Upper lobe of left lung (tissue), 6 donors: ENCODE data around the gene TSPAN5. TPM values are rescaled to one million over a fixed set of nuclear protein-coding genes. Genes with fewer than 3 reads are reported as not detected.

Experiments used
- ATAC-seq, 2 donors: fragments of 200-7000 bp; cut with Tn5 transposase; one replicate each; pipeline ENCODE4 v1.9.1; 2022; ENCODE audit warnings: mild to moderate bottlenecking in 2 of 2, moderate library complexity in 2 of 2; ENCODE audit not compliant: low FRiP score in 2 of 2
- DNase-seq, 2 donors: peaks; one replicate each; pipeline ENCODE4 v3.0.0-alpha.2; 2019 to 2020
- H3K27ac ChIP-seq, 4 donors: fragments of 200-600 bp; sonication (generic); one replicate each; pipeline ENCODE4 v1.5.1; 2016 to 2019
- H3K27me3 ChIP-seq, 4 donors: fragments of 200-600 bp; sonication (generic); one replicate each; pipeline ENCODE4 v1.5.1; 2017 to 2019
- H3K36me3 ChIP-seq, 4 donors: fragments of 200-600 bp; sonication (generic); one replicate each; pipeline ENCODE4 v1.5.1; 2016 to 2019
- H3K4me1 ChIP-seq, 4 donors: fragments of 200-600 bp; sonication (generic); one replicate each; pipeline ENCODE4 v1.5.1; 2018 to 2019
- H3K4me3 ChIP-seq, 4 donors: fragments of 200-600 bp; sonication (generic); one replicate each; pipeline ENCODE4 v1.5.1; 2017 to 2019; ENCODE audit warnings: mild to moderate bottlenecking in 2 of 4, moderate library complexity in 1 of 4
- H3K9me3 ChIP-seq, 4 donors: fragments of 200-600 bp; sonication (generic); one replicate each; pipeline ENCODE4 v1.5.1; 2018 to 2019
- EP300 ChIP-seq, 4 donors: sonication (generic); formaldehyde crosslinking; IDR thresholded peaks; one replicate each; pipeline ENCODE4 v1.5.1; 2017; ENCODE audit warnings: antibody characterized with exemption in 4 of 4, control low read depth in 2 of 4
- POLR2A ChIP-seq, 4 donors: fragments of 450-650 bp; IDR thresholded peaks; one replicate each; pipeline ENCODE4 v1.5.1; 2016 to 2017; ENCODE audit warnings: antibody characterized with exemption in 4 of 4, mild to moderate bottlenecking in 2 of 4
- POLR2AphosphoS5 ChIP-seq, 2 donors: sonication (generic); formaldehyde crosslinking; IDR thresholded peaks; one replicate each; pipeline ENCODE4 v1.5.1; 2017; ENCODE audit warnings: antibody characterized with exemption in 2 of 2
- WGBS, 2 donors: methylation state at CpG; one replicate each; pipeline ENCODE4 v1.1.5; 2017 to 2018; 5-methylcytosine and 5-hydroxymethylcytosine counted together
- total RNA-seq, 6 donors: library from RNA; depleted of rRNA in 4 of 6; stranded (reverse); fragments of >200 nt in 4 of 6; gene quantifications; one replicate each; pipeline versions ENCODE4 v1.1.0 to v1.2.1, GENCODE V29; 2016 to 2021
- TF ChIP-seq, protein P1 (sequence below), 6 experiments: fragments of 450-650 bp in 4 of 6; fragments of 200-600 bp in 2 of 6; sonication (generic) in 2 of 6; IDR thresholded peaks; one replicate each; pipeline ENCODE4 v1.5.1; 2016 to 2019; ENCODE audit warnings: antibody characterized with exemption in 6 of 6
- donor health status: DM: no; HTN: no; CAD: no; lungs with moderate emphysema.
- donor health status: DM: no; HTN: yes; CAD: no; lungs with severe emphysema.

Gene TSPAN5
- total RNA-seq, 6 donors from 2014 or later = 3.1 to 12.5 (median 7.2) TPM

DNA sequence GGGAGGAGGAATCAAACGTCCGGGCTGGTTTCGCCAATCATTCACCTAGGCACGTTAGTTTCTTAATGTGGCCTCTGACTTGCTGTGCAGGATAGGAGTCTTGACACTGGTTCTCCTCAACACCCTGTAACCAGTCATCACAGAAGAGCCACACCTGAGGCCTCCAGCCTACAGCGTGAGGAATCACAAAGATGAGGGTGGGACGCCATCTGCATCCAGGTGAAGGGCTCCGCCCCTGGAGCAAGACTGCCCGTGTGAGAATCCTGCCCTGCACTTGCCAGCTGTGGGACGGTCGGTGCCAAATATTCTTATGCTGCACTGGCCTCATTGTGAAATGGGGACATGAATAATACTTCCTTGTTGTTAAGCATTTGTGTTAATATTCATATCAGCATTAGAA lies 35.7 kb upstream of the TSPAN5 start:
- H3K27me3 ChIP-seq = no peaks in the 10 kb centered on the region
- H3K36me3 ChIP-seq = no peaks in the 10 kb centered on the region
- H3K4me3 ChIP-seq = no peak overlapping the region
- H3K4me1 ChIP-seq = no peaks in the 10 kb centered on the region
- WGBS, 2 donors = 89 to 91% methylated on average over 10 of the region's 10 CpGs
- ATAC-seq = no peak
- H3K27ac ChIP-seq = no peak overlapping the region
- TF ChIP-seq POLR2A (IDR thresholded peaks at IDR 0.05) (no peak), EP300 (IDR thresholded peaks at IDR 0.05) (no peak), POLR2AphosphoS5 (IDR thresholded peaks at IDR 0.05) (no peak)
- TF ChIP-seq, protein P1, sequence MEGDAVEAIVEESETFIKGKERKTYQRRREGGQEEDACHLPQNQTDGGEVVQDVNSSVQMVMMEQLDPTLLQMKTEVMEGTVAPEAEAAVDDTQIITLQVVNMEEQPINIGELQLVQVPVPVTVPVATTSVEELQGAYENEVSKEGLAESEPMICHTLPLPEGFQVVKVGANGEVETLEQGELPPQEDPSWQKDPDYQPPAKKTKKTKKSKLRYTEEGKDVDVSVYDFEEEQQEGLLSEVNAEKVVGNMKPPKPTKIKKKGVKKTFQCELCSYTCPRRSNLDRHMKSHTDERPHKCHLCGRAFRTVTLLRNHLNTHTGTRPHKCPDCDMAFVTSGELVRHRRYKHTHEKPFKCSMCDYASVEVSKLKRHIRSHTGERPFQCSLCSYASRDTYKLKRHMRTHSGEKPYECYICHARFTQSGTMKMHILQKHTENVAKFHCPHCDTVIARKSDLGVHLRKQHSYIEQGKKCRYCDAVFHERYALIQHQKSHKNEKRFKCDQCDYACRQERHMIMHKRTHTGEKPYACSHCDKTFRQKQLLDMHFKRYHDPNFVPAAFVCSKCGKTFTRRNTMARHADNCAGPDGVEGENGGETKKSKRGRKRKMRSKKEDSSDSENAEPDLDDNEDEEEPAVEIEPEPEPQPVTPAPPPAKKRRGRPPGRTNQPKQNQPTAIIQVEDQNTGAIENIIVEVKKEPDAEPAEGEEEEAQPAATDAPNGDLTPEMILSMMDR (IDR thresholded peaks at IDR 0.05) = no peak
- peak in 1 of 2 donors; percentile 0 for DNase-seq
- peaks cover 0 to 7% (median 0%) of the 10 kb centered on the region in 4 donors for H3K9me3 ChIP-seq

DNA sequence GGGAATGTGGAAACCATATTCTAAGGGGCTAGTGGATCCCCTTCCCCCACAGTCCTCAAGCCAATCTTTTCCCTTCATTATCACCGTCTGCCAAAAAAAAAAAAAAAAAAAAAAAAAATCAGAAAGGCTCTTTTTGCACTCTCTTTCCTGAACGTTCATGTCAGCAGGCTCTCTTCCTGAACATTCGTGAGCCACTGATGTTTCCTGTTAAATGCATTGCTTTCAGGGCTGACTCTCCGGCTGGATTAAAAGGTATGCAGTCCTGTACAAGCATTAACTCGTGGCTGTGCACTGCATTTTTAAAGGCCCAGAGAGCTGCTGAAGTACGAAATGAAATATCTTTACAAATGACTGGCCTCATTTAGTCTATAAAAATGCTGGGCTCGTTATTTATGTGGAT lies 34.0 kb upstream of the TSPAN5 start:
- no peaks in the 10 kb centered on the region for H3K36me3 ChIP-seq
- H3K9me3 ChIP-seq = no peaks in the 10 kb centered on the region
- ATAC-seq = no peak
- H3K4me3 ChIP-seq = no peak overlapping the region
- H3K27me3 ChIP-seq = no peaks in the 10 kb centered on the region
- no peak overlapping the region for H3K27ac ChIP-seq
- WGBS, 2 donors = 40 to 41% methylated on average over 7 of the region's 7 CpGs
- TF ChIP-seq POLR2A (IDR thresholded peaks at IDR 0.05) = no peak
- TF ChIP-seq, protein P1 (IDR thresholded peaks at IDR 0.05) = no peak
- TF ChIP-seq EP300 (IDR thresholded peaks at IDR 0.05) = no peak
- no peak for TF ChIP-seq POLR2AphosphoS5 (IDR thresholded peaks at IDR 0.05)
- no peak for DNase-seq
- no peaks in the 10 kb centered on the region for H3K4me1 ChIP-seq

DNA sequence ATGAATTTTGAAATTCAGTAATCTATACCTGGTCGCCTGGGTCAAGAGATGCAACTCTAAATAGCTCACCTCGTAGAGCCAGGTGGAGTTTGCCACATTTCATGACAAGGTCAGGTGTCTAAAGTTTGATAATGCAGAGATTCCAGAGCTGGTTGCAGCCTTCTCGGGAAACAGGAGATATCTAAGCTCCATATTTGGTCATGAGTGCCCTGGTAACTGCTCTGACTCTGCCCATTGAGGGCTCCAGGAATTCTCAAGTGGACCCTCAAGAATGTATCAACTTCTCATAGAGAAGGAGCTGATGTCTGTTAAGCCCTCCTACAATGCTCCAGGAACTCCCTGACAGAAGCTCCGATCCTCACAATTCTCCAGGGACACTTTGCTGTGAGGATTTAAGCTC lies 33.2 kb upstream of the TSPAN5 start:
- no peaks in the 10 kb centered on the region for H3K4me1 ChIP-seq
- 74 to 80% methylated on average over 4 of the region's 4 CpGs for WGBS, 2 donors
- H3K9me3 ChIP-seq = no peaks in the 10 kb centered on the region
- TF ChIP-seq POLR2A (IDR thresholded peaks at IDR 0.05) = no peak
- TF ChIP-seq, protein P1 (IDR thresholded peaks at IDR 0.05) = no peak
- no peak for TF ChIP-seq POLR2AphosphoS5 (IDR thresholded peaks at IDR 0.05)
- TF ChIP-seq EP300 (IDR thresholded peaks at IDR 0.05) = no peak
- no peaks in the 10 kb centered on the region for H3K36me3 ChIP-seq
- no peak for ATAC-seq
- H3K27ac ChIP-seq = no peak overlapping the region
- no peaks in the 10 kb centered on the region for H3K27me3 ChIP-seq
- H3K4me3 ChIP-seq = no peak overlapping the region
- no peak for DNase-seq

DNA sequence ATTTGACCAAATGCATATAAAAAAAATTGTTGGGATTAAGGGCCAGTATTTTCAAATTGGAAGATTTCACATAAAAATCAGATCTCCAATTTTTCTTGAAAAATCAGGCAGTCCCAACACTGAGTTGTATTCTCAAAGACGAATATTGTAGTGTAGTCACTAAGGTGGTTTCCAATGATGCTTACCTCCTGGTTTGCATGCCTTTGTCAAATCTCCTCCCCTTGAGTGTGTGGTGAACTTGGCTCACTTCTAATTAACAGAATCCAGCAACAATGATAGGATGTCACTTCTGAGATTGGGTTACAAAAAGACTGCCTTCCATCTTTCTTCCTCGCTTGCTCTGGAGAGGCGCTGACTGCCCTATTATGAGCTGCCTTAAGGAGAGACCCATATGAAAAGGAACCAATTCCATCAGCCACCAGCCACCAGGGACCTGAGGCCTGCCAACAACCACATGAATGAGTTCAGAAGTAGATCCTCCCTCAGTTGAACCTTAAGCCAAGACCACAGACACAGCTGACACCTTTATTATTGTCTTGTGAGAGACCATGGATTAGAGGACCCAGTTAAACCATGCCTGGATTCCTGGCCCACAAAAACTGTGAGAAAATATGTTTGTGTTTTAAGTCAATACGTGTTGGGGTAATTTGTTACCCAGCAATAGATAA lies 31.2 kb upstream of the TSPAN5 start:
- Histone ChIP-seq H3K36me3 (no peaks in the 10 kb centered on the region), H3K27me3 (no peaks in the 10 kb centered on the region), H3K27ac (no peak overlapping the region), H3K4me3 (no peak overlapping the region), H3K4me1 (no peaks in the 10 kb centered on the region), H3K9me3 (no peaks in the 10 kb centered on the region)
- WGBS, 2 donors = 91 to 92% methylated on average over 3 to 4 of the region's 4 CpGs
- TF ChIP-seq POLR2AphosphoS5 (IDR thresholded peaks at IDR 0.05) (no peak), EP300 (IDR thresholded peaks at IDR 0.05) (no peak), POLR2A (IDR thresholded peaks at IDR 0.05) (no peak)
- TF ChIP-seq, protein P1 (IDR thresholded peaks at IDR 0.05) = no peak
- no peak for DNase-seq
- no peak for ATAC-seq
